NB4 (cell line): ENCODE results near the gene CCDC39.

Experiments
- CTCF ChIP-seq: IDR thresholded peaks from one replicate; pipeline ENCODE4 v1.5.1; 2012; ENCODE audit warnings: low read depth, low read length
- POLR2A ChIP-seq: IDR thresholded peaks from 2 replicates; pipeline ENCODE4 v1.6.1; 2011; ENCODE audit warnings: mild to moderate bottlenecking; ENCODE audit not compliant: insufficient read length; ENCODE audit errors: extremely low read depth

GRCh38 chr3:180683816-180684215 lies 4.5 kb upstream of the CCDC39 start:
- TF ChIP-seq CTCF (no peak), POLR2A (no peak)
